Lower lobe of right lung (tissue), 2 donors: ENCODE results near the gene MAGEB3. TPM values are rescaled to one million over a fixed set of nuclear protein-coding genes. Genes with fewer than 3 reads are reported as not detected.

Experiments
- ATAC-seq, 2 donors: fragments of 200-7000 bp; cut with Tn5 transposase; one replicate each; pipeline ENCODE4 v1.9.1; 2020 to 2022; ENCODE audit warnings: mild to moderate bottlenecking in 2 of 2, moderate library complexity in 2 of 2
- DNase-seq: peaks from one replicate; pipeline ENCODE4 v3.0.0-alpha.2; 2020
- H3K27ac ChIP-seq: fragments of 200-600 bp; one replicate; pipeline ENCODE4 v1.8.0; 2022
- H3K27me3 ChIP-seq: fragments of 200-600 bp; one replicate; pipeline ENCODE4 v1.8.0; 2022; ENCODE audit warnings: low read depth
- H3K36me3 ChIP-seq: fragments of 200-600 bp; one replicate; pipeline ENCODE4 v1.8.0; 2022; ENCODE audit warnings: mild to moderate bottlenecking
- H3K4me1 ChIP-seq: fragments of 200-600 bp; one replicate; pipeline ENCODE4 v1.8.0; 2022
- H3K4me3 ChIP-seq: fragments of 200-600 bp; one replicate; pipeline ENCODE4 v1.8.0; 2022; ENCODE audit warnings: mild to moderate bottlenecking
- H3K9me3 ChIP-seq: fragments of 200-600 bp; one replicate; pipeline ENCODE4 v1.8.0; 2022
- intact Hi-C: fragments of 100-400 bp; cut with DNase I; formaldehyde crosslinking; loops from one replicate; pipeline ENCODE4 v1.11.0; 2022
- total RNA-seq: library from RNA; stranded (reverse); fragmentation: NEBNext Ultra II Directional; extraction: Animal tissue kit (Norgen Biotek cat#: 25700); gene quantifications from one replicate; pipeline ENCODE4 v1.2.1, GENCODE V29; 2021
- TF ChIP-seq, protein P1 (sequence below): fragments of 200-600 bp; IDR thresholded peaks from one replicate; pipeline ENCODE4 v1.8.0; 2022; ENCODE audit warnings: antibody characterized with exemption, mild to moderate bottlenecking
- donor health status: DM: no; HTN: yes; CAD: no; lungs with severe emphysema.

Gene MAGEB3
- total RNA-seq, 1 donor from 2014 or later = not detected

DNA sequence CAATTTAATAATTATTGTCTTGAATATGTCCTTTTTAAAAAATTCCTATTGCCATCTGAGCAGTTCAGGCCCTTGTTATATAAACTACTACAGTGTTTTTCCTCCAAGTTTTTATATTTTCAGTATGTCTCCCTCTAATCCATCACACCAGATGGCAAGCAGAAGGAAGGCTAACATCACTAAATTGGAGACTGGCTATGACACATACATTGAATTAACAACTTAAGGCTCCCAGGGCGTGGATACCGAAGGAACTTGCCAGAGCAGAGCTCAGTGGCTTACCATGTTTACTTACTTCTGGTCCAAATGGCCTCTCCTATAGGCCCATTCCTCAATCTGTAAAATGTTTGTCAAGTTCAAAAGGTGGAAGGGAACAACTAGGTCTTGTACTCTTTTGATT is 29.5 kb downstream of the MAGEB3 start:
- no peaks in the 10 kb centered on the region for H3K4me1 ChIP-seq
- TF ChIP-seq, protein P1, sequence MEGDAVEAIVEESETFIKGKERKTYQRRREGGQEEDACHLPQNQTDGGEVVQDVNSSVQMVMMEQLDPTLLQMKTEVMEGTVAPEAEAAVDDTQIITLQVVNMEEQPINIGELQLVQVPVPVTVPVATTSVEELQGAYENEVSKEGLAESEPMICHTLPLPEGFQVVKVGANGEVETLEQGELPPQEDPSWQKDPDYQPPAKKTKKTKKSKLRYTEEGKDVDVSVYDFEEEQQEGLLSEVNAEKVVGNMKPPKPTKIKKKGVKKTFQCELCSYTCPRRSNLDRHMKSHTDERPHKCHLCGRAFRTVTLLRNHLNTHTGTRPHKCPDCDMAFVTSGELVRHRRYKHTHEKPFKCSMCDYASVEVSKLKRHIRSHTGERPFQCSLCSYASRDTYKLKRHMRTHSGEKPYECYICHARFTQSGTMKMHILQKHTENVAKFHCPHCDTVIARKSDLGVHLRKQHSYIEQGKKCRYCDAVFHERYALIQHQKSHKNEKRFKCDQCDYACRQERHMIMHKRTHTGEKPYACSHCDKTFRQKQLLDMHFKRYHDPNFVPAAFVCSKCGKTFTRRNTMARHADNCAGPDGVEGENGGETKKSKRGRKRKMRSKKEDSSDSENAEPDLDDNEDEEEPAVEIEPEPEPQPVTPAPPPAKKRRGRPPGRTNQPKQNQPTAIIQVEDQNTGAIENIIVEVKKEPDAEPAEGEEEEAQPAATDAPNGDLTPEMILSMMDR = no peak

DNA sequence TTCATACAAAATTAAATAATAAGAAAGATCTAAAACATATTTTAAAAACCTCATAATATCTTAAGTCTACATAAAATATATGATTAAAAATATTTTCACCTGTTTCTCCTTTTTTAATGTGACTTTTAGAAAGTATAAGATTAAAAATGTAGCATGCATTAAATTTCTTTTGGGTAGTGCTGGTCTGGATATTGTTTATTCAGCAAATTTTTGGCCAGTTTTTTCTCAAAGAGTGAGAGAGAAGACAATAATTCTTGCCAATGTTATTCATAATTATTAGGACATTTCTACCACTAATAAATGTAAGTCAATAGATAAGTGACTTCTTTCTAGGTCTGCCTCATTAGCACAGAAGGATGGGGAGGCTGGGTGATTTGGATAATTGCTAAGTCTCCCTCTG is 30.6 kb downstream of the MAGEB3 start:
- TF ChIP-seq, protein P1 = no peak

More for the DNA sequence above, 29.5 kb downstream of the MAGEB3 start:
- no peak for DNase-seq
- Histone ChIP-seq H3K27me3 (no peaks in the 10 kb centered on the region), H3K27ac (no peak overlapping the region), H3K36me3 (no peaks in the 10 kb centered on the region), H3K9me3 (no peaks in the 10 kb centered on the region), H3K4me3 (no peak overlapping the region)
- ATAC-seq = no peak
- intact Hi-C loops = no loop called here

DNA sequence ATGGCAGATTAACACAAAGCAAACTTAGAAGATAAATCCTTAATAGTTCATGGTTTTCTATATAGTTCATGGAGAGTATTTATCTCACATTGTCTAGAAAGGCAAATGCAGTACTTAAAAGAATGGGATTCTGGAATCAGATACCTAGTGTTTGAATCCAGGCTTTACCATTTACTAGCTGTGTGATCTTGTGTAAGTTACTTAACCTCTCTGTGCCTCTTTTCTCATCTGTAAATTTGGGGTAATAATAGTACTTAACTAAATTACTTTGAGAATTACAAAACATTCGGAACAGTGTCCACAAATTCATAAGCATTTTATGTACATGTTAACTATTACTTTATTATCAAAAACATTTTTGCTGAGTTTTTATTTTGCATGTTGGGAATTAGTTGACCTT is 32.3 kb downstream of the MAGEB3 start:
- Histone ChIP-seq H3K9me3 (no peaks in the 10 kb centered on the region), H3K27ac (no peak overlapping the region), H3K4me1 (no peaks in the 10 kb centered on the region), H3K36me3 (no peaks in the 10 kb centered on the region), H3K27me3 (no peaks in the 10 kb centered on the region), H3K4me3 (no peak overlapping the region)
- ATAC-seq (no peak), DNase-seq (no peak)
- TF ChIP-seq, protein P1 = no peak
- intact Hi-C loops = no loop called here

More for the DNA sequence above, 30.6 kb downstream of the MAGEB3 start:
- Histone ChIP-seq H3K36me3 (no peaks in the 10 kb centered on the region), H3K27ac (no peak overlapping the region), H3K4me1 (no peaks in the 10 kb centered on the region), H3K9me3 (no peaks in the 10 kb centered on the region), H3K4me3 (no peak overlapping the region), H3K27me3 (no peaks in the 10 kb centered on the region)
- no peak for DNase-seq
- ATAC-seq = no peak
- intact Hi-C loops = no loop called here

DNA sequence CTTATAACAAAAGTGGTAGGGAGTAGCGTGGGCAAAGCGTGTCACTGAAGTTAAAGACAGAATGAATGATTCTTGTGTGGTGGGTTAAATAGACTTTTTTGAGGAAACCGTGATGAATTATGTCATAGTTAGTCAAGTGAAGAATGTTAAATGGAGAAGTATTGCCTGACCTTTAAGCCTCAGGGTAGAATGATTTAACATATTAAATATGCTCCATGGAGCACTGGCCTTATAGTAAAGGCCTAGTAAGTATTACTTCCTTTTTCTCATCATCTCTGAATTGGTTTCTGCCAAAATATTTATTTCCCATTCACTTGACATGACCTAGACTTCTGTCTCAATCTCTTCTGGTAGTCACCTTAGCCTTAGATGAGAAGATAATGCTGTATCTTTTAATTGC is 40.2 kb downstream of the MAGEB3 start:
- TF ChIP-seq, protein P1 = no peak
- Histone ChIP-seq H3K27me3 (no peaks in the 10 kb centered on the region), H3K36me3 (no peaks in the 10 kb centered on the region), H3K4me1 (no peaks in the 10 kb centered on the region), H3K4me3 (no peak overlapping the region), H3K27ac (no peak overlapping the region), H3K9me3 (no peaks in the 10 kb centered on the region)
- intact Hi-C loops = no loop called here
- DNase-seq = no peak
- ATAC-seq = no peak

DNA sequence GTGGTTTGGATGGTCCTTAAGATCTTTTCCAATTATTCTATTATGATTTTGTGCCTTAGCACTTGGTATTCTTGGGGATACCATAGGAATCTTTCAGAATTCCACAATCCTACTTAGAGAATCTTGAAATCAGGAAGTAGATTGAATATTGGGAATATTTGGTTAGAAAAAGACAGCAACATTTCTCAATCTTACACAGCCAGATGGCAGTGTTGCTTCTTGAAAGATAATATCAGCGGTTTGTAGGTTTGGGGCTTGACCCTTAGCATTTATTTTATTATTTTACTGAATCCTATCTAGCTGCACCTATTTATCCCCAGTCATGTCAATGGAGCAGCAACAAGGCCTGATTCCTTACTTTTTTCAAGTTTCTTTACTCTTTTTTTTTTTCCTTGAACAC is 45.0 kb downstream of the MAGEB3 start:
- Histone ChIP-seq H3K27me3 (no peaks in the 10 kb centered on the region), H3K9me3 (no peaks in the 10 kb centered on the region), H3K4me1 (no peaks in the 10 kb centered on the region), H3K36me3 (no peaks in the 10 kb centered on the region), H3K27ac (no peak overlapping the region), H3K4me3 (no peak overlapping the region)
- TF ChIP-seq, protein P1 = no peak
- intact Hi-C loops = no loop called here
- DNase-seq = no peak
- ATAC-seq = no peak

DNA sequence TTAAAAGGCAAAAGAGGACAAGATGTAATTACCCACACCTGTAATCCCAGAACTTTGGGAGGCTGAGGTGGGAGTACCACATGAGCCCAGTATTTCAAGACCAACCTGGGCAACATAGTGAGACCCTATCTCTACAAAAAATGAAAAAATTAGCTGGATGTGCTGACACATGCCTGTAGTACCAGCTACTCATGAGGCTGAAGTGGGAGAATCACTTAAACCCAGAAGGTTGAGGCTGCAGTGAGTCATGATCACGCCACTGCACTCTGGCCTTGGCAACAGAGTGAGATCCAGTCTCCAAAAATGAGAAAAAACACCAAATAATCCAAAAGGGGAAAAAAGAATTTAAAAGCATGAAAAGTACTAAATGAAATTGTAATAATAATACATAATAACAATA is 47.9 kb downstream of the MAGEB3 start:
- H3K4me3 ChIP-seq = no peak overlapping the region
- no peaks in the 10 kb centered on the region for H3K9me3 ChIP-seq
- no peak overlapping the region for H3K27ac ChIP-seq
- intact Hi-C loops = no loop called here
- ATAC-seq (no peak), DNase-seq (no peak)
- H3K27me3 ChIP-seq = no peaks in the 10 kb centered on the region
- H3K36me3 ChIP-seq = no peaks in the 10 kb centered on the region
- H3K4me1 ChIP-seq = no peaks in the 10 kb centered on the region
- TF ChIP-seq, protein P1 = no peak
